MM.1S (cell line): ENCODE results near the gene SHISAL2A.

Experiments used
- CTCF ChIP-seq: fragments of 300-600 bp; sonication (generic); IDR thresholded peaks from 2 replicates; pipeline ENCODE4 v1.5.1; 2016; ENCODE audit warnings: antibody characterized with exemption, low read length, mixed read lengths
- EZH2 ChIP-seq: fragments of 300-600 bp; sonication (generic); optimal IDR thresholded peaks from 2 replicates; pipeline ENCODE3; 2017; ENCODE audit warnings: low read depth, mild to moderate bottlenecking, antibody characterized with exemption, low read length, mixed read lengths
- EZH2phosphoT487 ChIP-seq: fragments of 300-600 bp; sonication (generic); IDR thresholded peaks from 2 replicates; pipeline ENCODE4 v1.6.1; 2018; ENCODE audit warnings: antibody characterized with exemption, low read length

DNA sequence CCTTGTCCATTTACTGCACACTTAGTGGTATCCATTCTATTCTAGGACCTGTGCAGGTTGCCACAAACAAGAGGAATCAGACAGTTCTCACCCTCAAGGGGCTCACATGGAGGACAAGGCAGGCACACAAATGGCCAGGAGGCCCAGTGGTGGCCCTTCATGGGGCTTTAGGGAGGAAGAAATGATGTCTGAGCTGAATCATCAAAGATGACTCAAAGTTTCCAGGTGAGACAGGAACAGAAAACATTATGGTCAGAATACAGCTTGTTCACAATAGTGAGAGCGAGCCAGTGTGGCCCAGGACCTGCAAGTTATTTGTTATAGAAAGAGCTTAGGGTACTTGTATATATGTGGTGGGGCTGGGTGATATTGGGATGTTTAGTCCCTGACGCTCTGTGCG lies 26.4 kb downstream of the SHISAL2A start:
- TF ChIP-seq CTCF (no peak), EZH2 (no peak), EZH2phosphoT487 (no peak)
